Osteoblast (primary cell): ENCODE results near the gene SLC6A9. TPM values are rescaled to one million over a fixed set of nuclear protein-coding genes. Genes with fewer than 3 reads are reported as not detected.

Experiments
- DNase-seq: peaks from one replicate; pipeline ENCODE4 v3.0.0; 2011; ENCODE audit warnings: low spot score, mixed read lengths; ENCODE audit not compliant: insufficient read length; ENCODE audit errors: missing footprints
- H2AFZ ChIP-seq: 2 replicates; pipeline ENCODE4 v1.6.0; 2011; ENCODE audit warnings: mild to moderate bottlenecking, low read length
- H3K27ac ChIP-seq: 2 replicates; pipeline ENCODE4 v1.5.1; 2011; ENCODE audit warnings: mild to moderate bottlenecking, low read depth, low read length, moderate library complexity
- H3K27me3 ChIP-seq: 2 replicates; pipeline ENCODE4 v1.6.0; 2012; ENCODE audit warnings: mild to moderate bottlenecking, control low read depth, inconsistent platforms, low read length, moderate library complexity; ENCODE audit not compliant: insufficient read depth
- H3K36me3 ChIP-seq: 2 replicates; pipeline ENCODE4 v1.5.1; 2011; ENCODE audit warnings: mild to moderate bottlenecking, low read length, control low read depth, moderate library complexity; ENCODE audit not compliant: insufficient read depth
- H3K4me1 ChIP-seq: 2 replicates; pipeline ENCODE4 v1.5.1; 2011; ENCODE audit warnings: mild to moderate bottlenecking, low read length, control low read depth, moderate library complexity; ENCODE audit not compliant: insufficient read depth
- H3K4me2 ChIP-seq: 2 replicates; pipeline ENCODE4 v1.6.0; 2011; ENCODE audit warnings: mild to moderate bottlenecking, low read length; ENCODE audit not compliant: insufficient read depth
- H3K4me3 ChIP-seq: fragments of 200-600 bp; sonication (generic); 3 replicates; pipeline ENCODE4 v1.5.1; 2012; ENCODE audit warnings: mild to moderate bottlenecking, low read length, inconsistent platforms; ENCODE audit not compliant: insufficient read depth
- H3K79me2 ChIP-seq: 2 replicates; pipeline ENCODE4 v1.6.0; 2012; ENCODE audit warnings: mild to moderate bottlenecking, low read length, control low read depth, inconsistent platforms; ENCODE audit not compliant: insufficient read depth
- H3K9me3 ChIP-seq: 2 replicates; pipeline ENCODE4 v1.5.1; 2011; ENCODE audit warnings: low read depth, low read length, control low read depth
- H4K20me1 ChIP-seq: 2 replicates; pipeline ENCODE4 v1.6.0; 2012; ENCODE audit warnings: mild to moderate bottlenecking, low read length, control low read depth; ENCODE audit not compliant: insufficient read depth
- CTCF ChIP-seq: IDR thresholded peaks from 2 replicates; pipeline ENCODE4 v1.5.1; 2011; ENCODE audit warnings: mild to moderate bottlenecking, low read depth, low read length, moderate library complexity; ENCODE audit errors: extremely low read depth
- total RNA-seq: library from RNA; depleted of rRNA; stranded (reverse); fragments of >200 nt; gene quantifications from 2 replicates; pipeline ENCODE4 v1.2.3, GENCODE V29; 2012

SLC6A9 gene
- total RNA-seq, 1 donor = 18.5 TPM

- Histone ChIP-seq H3K27me3 (no peaks in the 10 kb centered on the region), H3K79me2 (no peaks in the 10 kb centered on the region), H3K27ac (peak overlapping the region; percentile 80), H3K4me1 (peaks cover 16% of the 10 kb centered on the region), H3K4me2 (peak overlapping the region; percentile 89), H4K20me1 (no peaks in the 10 kb centered on the region), H3K36me3 (peaks cover 5% of the 10 kb centered on the region), H3K9me3 (no peaks in the 10 kb centered on the region), H2AFZ (peak overlapping the region; percentile 71), H3K4me3 (peak overlapping the region; percentile 82)
- no peak for TF ChIP-seq CTCF
- DNase-seq = no peak
Measured at GRCh38 chr1:43991200-43991475, 40.1 kb downstream of the SLC6A9 start.

- peaks cover 16% of the 10 kb centered on the region for H3K4me1 ChIP-seq
- no peaks in the 10 kb centered on the region for H3K27me3 ChIP-seq
- H3K4me3 ChIP-seq = peak overlapping the region; percentile 82
- peak overlapping the region; percentile 89 for H3K4me2 ChIP-seq
- peaks cover 10% of the 10 kb centered on the region for H3K36me3 ChIP-seq
- no peak for TF ChIP-seq CTCF
- no peaks in the 10 kb centered on the region for H3K9me3 ChIP-seq
- H4K20me1 ChIP-seq = no peaks in the 10 kb centered on the region
- H3K79me2 ChIP-seq = no peaks in the 10 kb centered on the region
- peak overlapping the region; percentile 71 for H2AFZ ChIP-seq
- no peak for DNase-seq
- peak overlapping the region; percentile 80 for H3K27ac ChIP-seq
Measured at GRCh38 chr1:43990271-43991199, 40.7 kb downstream of the SLC6A9 start.

- peaks cover 20% of the 10 kb centered on the region for H4K20me1 ChIP-seq
- H3K4me2 ChIP-seq = no peak overlapping the region
- H3K36me3 ChIP-seq = peaks cover 25% of the 10 kb centered on the region
- TF ChIP-seq CTCF = no peak
- H3K27ac ChIP-seq = peak overlapping the region; percentile 19
- H3K79me2 ChIP-seq = peaks cover 12% of the 10 kb centered on the region
- no peaks in the 10 kb centered on the region for H3K9me3 ChIP-seq
- H3K27me3 ChIP-seq = no peaks in the 10 kb centered on the region
- H3K4me1 ChIP-seq = peaks cover 15% of the 10 kb centered on the region
- DNase-seq = peak; percentile 89
- H2AFZ ChIP-seq = no peak overlapping the region
- no peak overlapping the region for H3K4me3 ChIP-seq
Measured at GRCh38 chr1:43987159-43987902, 43.9 kb downstream of the SLC6A9 start.

GRCh38 chr1:43986712-43987111 is 44.5 kb downstream of the SLC6A9 start:
- Histone ChIP-seq H3K36me3 (peaks cover 29% of the 10 kb centered on the region), H3K9me3 (no peaks in the 10 kb centered on the region), H3K27me3 (no peaks in the 10 kb centered on the region), H2AFZ (no peak overlapping the region), H3K4me2 (no peak overlapping the region), H3K27ac (peak overlapping the region; percentile 19), H3K79me2 (peaks cover 18% of the 10 kb centered on the region), H4K20me1 (peaks cover 24% of the 10 kb centered on the region), H3K4me1 (peaks cover 11% of the 10 kb centered on the region), H3K4me3 (no peak overlapping the region)
- peak; percentile 85 for DNase-seq
- no peak for TF ChIP-seq CTCF
